ENCODE measurements around the gene CTDSPL. TPM values are rescaled to one million over a fixed set of nuclear protein-coding genes. Genes with fewer than 3 reads are reported as not detected.
"Not testable (repeated sequence)": the region's sequence is repeated elsewhere in the genome, so short reads cannot be mapped to it uniquely, and the experiment has no call there.

The CTDSPL gene, protein sequence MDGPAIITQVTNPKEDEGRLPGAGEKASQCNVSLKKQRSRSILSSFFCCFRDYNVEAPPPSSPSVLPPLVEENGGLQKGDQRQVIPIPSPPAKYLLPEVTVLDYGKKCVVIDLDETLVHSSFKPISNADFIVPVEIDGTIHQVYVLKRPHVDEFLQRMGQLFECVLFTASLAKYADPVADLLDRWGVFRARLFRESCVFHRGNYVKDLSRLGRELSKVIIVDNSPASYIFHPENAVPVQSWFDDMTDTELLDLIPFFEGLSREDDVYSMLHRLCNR
- polyA plus RNA-seq, result 10 to 100 TPM; 11.6 to 26.4 (median 14.5) TPM
- long read RNA-seq, donor 1, result 0 reads
- long read RNA-seq, donor 2, result 0 reads
- long read RNA-seq, donor 3, full-length matches to known transcripts, result 2 of 2 reads
- long read RNA-seq, donor 3, partial matches to known transcripts, result 0 of 2 reads
- long read RNA-seq, donor 3, other reads (novel, unspliced or antisense), result 0 of 2 reads
- long read RNA-seq, donor 4, result 0 reads
- long read RNA-seq, donor 5, full-length matches to known transcripts, result 1 of 1 reads
- long read RNA-seq, donor 5, partial matches to known transcripts, result 0 of 1 reads
- long read RNA-seq, donor 5, other reads (novel, unspliced or antisense), result 0 of 1 reads
- long read RNA-seq, donor 6, full-length matches to known transcripts, result 5 of 5 reads
- long read RNA-seq, donor 6, partial matches to known transcripts, result 0 of 5 reads
- long read RNA-seq, donor 6, other reads (novel, unspliced or antisense), result 0 of 5 reads
- long read RNA-seq, donor 7, result 0 reads
- long read RNA-seq, donor 8, full-length matches to known transcripts, result 1 of 1 reads
- long read RNA-seq, donor 8, partial matches to known transcripts, result 0 of 1 reads
- long read RNA-seq, donor 8, other reads (novel, unspliced or antisense), result 0 of 1 reads
- long read RNA-seq, donor 9, full-length matches to known transcripts, result 1 of 10 reads
- long read RNA-seq, donor 9, partial matches to known transcripts, result 9 of 10 reads
- long read RNA-seq, donor 9, other reads (novel, unspliced or antisense), result 0 of 10 reads
- long read RNA-seq, donor 10, full-length matches to known transcripts, result 8 of 14 reads
- long read RNA-seq, donor 10, partial matches to known transcripts, result 6 of 14 reads
- long read RNA-seq, donor 10, other reads (novel, unspliced or antisense), result 0 of 14 reads

DNA sequence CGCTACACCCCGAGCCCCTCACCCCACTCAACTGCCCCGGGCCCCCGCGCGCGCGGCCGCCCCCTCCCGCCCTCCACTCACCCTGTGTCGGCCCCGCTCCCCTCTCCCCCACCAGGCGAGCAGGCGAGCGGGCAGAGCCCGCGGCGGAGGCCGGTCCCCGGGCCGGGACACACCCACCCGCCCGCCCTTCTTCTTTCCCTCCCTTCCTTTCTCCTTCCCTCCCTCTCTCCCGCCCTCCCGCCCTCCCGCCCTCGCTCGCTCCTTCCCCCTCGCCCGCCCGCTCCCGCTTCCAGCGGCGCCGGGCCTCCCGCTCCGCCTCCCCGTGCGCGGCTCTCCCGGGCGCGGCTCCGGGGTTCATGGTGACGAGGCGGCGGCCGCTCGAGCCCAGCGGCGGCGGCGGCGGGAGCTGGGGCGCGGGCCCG lies at the start of gene CTDSPL:
Gene CTDSPL (plus strand): TSS at position 261 of the 422 bp plus-strand sequence. CDS start 320 bp downstream, outside the sequence.
- peak within 1 kb of the TSS; percentile 17 to 89 (median 86) for H3K27ac ChIP-seq (ENCODE audit: low read depth in 1 of 3, low read length in 2 of 3)
- H3K36me3 ChIP-seq (ENCODE audit: control insufficient read depth in 3 of 3, insufficient read depth in 2 of 3, low read depth in 1 of 3, low read length in 3 of 3), result peaks cover 0 to 9% (median 0%) of the 10 kb centered on the region in 3 donors
- peaks cover 0 to 27% (median 0%) of the 10 kb centered on the region in 3 donors for H3K4me1 ChIP-seq (ENCODE audit: control insufficient read depth in 3 of 3, insufficient read depth in 2 of 3, low read depth in 1 of 3, low read length in 2 of 3)
- FAIRE-seq, result no peak
- DNase-seq, result peak; percentile 71 to 75
- 0 to 1% (median 0%) methylated on average over 21 to 55 of the region's 57 CpGs for WGBS, 3 donors
- peaks cover 0 to 6% of the 10 kb centered on the region in 2 donors for H3K9me3 ChIP-seq (ENCODE audit: control insufficient read depth in 2 of 2, insufficient read depth in 1 of 2, low read depth in 1 of 2, low read length in 1 of 2)
- H3K4me3 ChIP-seq (ENCODE audit: low read depth in 1 of 3, low read length in 3 of 3), result peak within 1 kb of the TSS; percentile 66 to 80 (median 73)
- H3K27me3 ChIP-seq (ENCODE audit: control insufficient read depth in 3 of 3, insufficient read depth in 3 of 3, low read length in 3 of 3), result no peaks in the 10 kb centered on the region

DNA sequence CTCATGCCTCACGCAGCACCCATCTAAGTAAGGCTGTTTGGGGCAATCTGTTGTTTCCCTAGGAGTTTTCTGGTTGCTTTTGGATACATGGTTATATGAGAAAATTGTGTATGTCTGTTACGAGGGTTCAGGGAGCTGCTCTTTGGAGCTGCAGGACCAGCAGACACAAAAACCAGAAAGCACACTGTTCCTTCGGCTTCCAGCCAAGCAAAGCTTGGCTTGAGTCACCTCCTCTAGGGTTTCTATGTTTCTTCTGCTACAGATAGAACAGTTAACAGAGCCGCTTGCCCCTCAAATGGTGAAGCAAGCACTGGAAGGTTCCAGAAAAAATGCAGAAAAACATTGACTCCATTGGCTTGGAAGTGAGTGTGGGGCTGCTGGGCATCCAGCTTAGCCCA lies 49.2 kb upstream of the CTDSPL start:
- no peaks in the 10 kb centered on the region for H3K27me3 ChIP-seq (ENCODE audit: control insufficient read depth in 3 of 3, insufficient read depth in 3 of 3, low read length in 3 of 3)
- H3K27ac ChIP-seq (ENCODE audit: low read depth in 1 of 3, low read length in 2 of 3), result peak overlapping the region in 2 of 3 donors; percentile 11 to 25
- H3K4me1 ChIP-seq (ENCODE audit: control insufficient read depth in 3 of 3, insufficient read depth in 2 of 3, low read depth in 1 of 3, low read length in 2 of 3), result no peaks in the 10 kb centered on the region
- peaks cover 0 to 26% (median 0%) of the 10 kb centered on the region in 3 donors for H3K36me3 ChIP-seq (ENCODE audit: control insufficient read depth in 3 of 3, insufficient read depth in 2 of 3, low read depth in 1 of 3, low read length in 3 of 3)
- H3K9me3 ChIP-seq (ENCODE audit: control insufficient read depth in 2 of 2, insufficient read depth in 1 of 2, low read depth in 1 of 2, low read length in 1 of 2), result no peaks in the 10 kb centered on the region
- no peak for FAIRE-seq
- DNase-seq, result no peak
- WGBS, 3 donors, result 64 to 83% (median 74%) methylated on average over 4 of the region's 4 CpGs
- H3K4me3 ChIP-seq (ENCODE audit: low read depth in 1 of 3, low read length in 3 of 3), result no peak overlapping the region

DNA sequence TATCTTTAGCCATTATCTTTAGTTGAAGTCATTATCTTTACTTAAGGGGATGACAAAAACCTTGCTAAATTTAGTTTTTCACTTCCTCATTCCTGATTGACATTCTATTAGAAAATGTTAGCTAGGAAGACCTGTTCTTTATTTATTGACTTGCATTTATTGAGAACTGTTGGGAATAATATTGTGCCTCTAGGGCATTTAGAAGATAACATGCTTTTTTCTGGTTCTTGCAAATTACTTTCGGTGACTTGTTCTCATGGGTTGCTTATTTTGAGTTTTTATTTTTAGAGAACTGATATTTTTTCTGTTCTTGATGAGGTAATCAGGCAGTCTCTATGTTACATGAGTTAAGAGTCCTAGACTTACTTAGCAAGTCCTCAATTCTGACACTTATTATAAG lies 48.3 kb upstream of the CTDSPL start:
- H3K27me3 ChIP-seq (ENCODE audit: control insufficient read depth in 3 of 3, insufficient read depth in 3 of 3, low read length in 3 of 3), result no peaks in the 10 kb centered on the region
- 71 to 88% (median 86%) methylated on average over 1 of the region's 1 CpG for WGBS, 3 donors
- H3K27ac ChIP-seq (ENCODE audit: low read depth in 1 of 3, low read length in 2 of 3), result no peak overlapping the region
- H3K9me3 ChIP-seq (ENCODE audit: control insufficient read depth in 2 of 2, insufficient read depth in 1 of 2, low read depth in 1 of 2, low read length in 1 of 2), result no peaks in the 10 kb centered on the region
- H3K36me3 ChIP-seq (ENCODE audit: control insufficient read depth in 3 of 3, insufficient read depth in 2 of 3, low read depth in 1 of 3, low read length in 3 of 3), result peaks cover 0 to 18% (median 0%) of the 10 kb centered on the region in 3 donors
- peak; percentile 26 for FAIRE-seq
- H3K4me3 ChIP-seq (ENCODE audit: low read depth in 1 of 3, low read length in 3 of 3), result no peak overlapping the region
- DNase-seq, result no peak
- no peaks in the 10 kb centered on the region for H3K4me1 ChIP-seq (ENCODE audit: control insufficient read depth in 3 of 3, insufficient read depth in 2 of 3, low read depth in 1 of 3, low read length in 2 of 3)

DNA sequence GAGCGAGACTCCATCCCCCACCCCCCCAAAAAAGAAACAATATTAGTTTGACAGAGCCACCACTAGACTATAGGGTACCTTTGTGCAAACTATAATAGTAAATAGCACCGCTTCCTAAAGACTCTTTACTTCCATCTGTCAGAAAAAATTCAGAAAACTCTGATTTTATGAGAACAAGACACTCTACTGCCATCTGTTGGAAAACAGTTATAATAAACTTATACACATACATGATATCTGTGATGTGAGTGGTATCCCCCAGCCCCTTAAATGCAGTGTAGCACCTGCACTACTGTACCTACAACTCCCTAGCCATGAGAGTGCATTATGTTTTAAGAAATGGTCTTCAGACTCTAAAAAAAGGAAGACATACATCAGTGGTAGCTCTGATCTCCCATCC lies 47.1 kb upstream of the CTDSPL start:
- 74 to 89% (median 83%) methylated on average over 2 of the region's 2 CpGs for WGBS, 3 donors
- Histone ChIP-seq H3K4me1 (ENCODE audit: control insufficient read depth in 3 of 3, insufficient read depth in 2 of 3, low read depth in 1 of 3, low read length in 2 of 3) (no peaks in the 10 kb centered on the region), H3K27ac (ENCODE audit: low read depth in 1 of 3, low read length in 2 of 3) (no peak overlapping the region), H3K36me3 (ENCODE audit: control insufficient read depth in 3 of 3, insufficient read depth in 2 of 3, low read depth in 1 of 3, low read length in 3 of 3) (peaks cover 0 to 20% (median 0%) of the 10 kb centered on the region in 3 donors), H3K27me3 (ENCODE audit: control insufficient read depth in 3 of 3, insufficient read depth in 3 of 3, low read length in 3 of 3) (no peaks in the 10 kb centered on the region), H3K9me3 (ENCODE audit: control insufficient read depth in 2 of 2, insufficient read depth in 1 of 2, low read depth in 1 of 2, low read length in 1 of 2) (no peaks in the 10 kb centered on the region), H3K4me3 (ENCODE audit: low read depth in 1 of 3, low read length in 3 of 3) (no peak overlapping the region)
- DNase-seq (no peak), FAIRE-seq (no peak)

DNA sequence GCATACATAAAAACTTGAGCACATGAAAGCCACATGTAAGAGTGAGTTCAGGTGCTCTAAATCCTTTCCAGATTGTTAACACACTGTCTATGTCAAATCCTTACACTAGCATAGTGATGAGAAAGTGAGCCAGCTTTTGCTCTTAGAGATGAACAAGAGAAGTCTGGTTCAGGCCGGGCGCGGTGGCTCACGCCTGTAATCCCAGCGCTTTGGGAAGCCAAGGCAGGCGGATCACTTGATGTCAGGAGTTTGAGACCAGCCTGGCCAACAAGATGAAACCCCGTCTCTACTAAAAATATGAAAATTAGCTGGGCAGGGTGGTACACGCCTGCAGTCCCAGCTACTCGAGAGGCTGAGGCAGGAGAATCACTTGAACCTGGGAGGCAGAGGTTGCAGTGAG lies 46.5 kb upstream of the CTDSPL start:
- not testable (repeated sequence) for DNase-seq; H3K27ac ChIP-seq (ENCODE audit: low read depth in 1 of 3, low read length in 2 of 3); H3K27me3 ChIP-seq (ENCODE audit: control insufficient read depth in 3 of 3, insufficient read depth in 3 of 3, low read length in 3 of 3); H3K4me3 ChIP-seq (ENCODE audit: low read depth in 1 of 3, low read length in 3 of 3); H3K4me1 ChIP-seq (ENCODE audit: control insufficient read depth in 3 of 3, insufficient read depth in 2 of 3, low read depth in 1 of 3, low read length in 2 of 3); H3K9me3 ChIP-seq (ENCODE audit: control insufficient read depth in 2 of 2, insufficient read depth in 1 of 2, low read depth in 1 of 2, low read length in 1 of 2); FAIRE-seq
- H3K36me3 ChIP-seq (ENCODE audit: control insufficient read depth in 3 of 3, insufficient read depth in 2 of 3, low read depth in 1 of 3, low read length in 3 of 3), result peaks cover 0 to 17% (median 0%) of the 10 kb centered on the region in 3 donors
- WGBS, 3 donors, result 94 to 95% (median 95%) methylated on average over 9 of the region's 9 CpGs

DNA sequence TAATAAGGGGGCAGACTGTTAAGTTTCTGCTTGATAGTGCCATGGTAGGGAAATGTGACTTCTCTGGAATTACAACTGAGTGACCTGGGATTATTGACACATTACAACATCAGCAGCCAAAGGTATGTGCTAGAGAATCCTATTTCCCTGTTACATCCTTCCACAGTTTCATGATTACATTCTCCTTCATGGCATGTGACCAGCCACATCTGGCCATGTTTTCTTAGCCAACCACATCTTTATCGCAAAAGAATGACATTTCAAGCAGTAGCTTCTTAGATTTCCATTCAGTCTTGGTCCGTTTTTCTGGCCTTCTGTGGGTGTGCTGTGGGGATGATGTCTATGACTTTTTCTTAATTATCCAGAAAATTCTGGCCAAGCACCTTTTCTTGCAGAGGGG lies 45.4 kb upstream of the CTDSPL start:
- Histone ChIP-seq H3K27ac (ENCODE audit: low read depth in 1 of 3, low read length in 2 of 3) (no peak overlapping the region), H3K9me3 (ENCODE audit: control insufficient read depth in 2 of 2, insufficient read depth in 1 of 2, low read depth in 1 of 2, low read length in 1 of 2) (no peaks in the 10 kb centered on the region), H3K36me3 (ENCODE audit: control insufficient read depth in 3 of 3, insufficient read depth in 2 of 3, low read depth in 1 of 3, low read length in 3 of 3) (peaks cover 0 to 14% (median 0%) of the 10 kb centered on the region in 3 donors), H3K4me1 (ENCODE audit: control insufficient read depth in 3 of 3, insufficient read depth in 2 of 3, low read depth in 1 of 3, low read length in 2 of 3) (no peaks in the 10 kb centered on the region), H3K27me3 (ENCODE audit: control insufficient read depth in 3 of 3, insufficient read depth in 3 of 3, low read length in 3 of 3) (no peaks in the 10 kb centered on the region), H3K4me3 (ENCODE audit: low read depth in 1 of 3, low read length in 3 of 3) (no peak overlapping the region)
- FAIRE-seq, result no peak
- DNase-seq, result no peak
- 81 to 92% (median 92%) methylated on average over 2 of the region's 2 CpGs for WGBS, 3 donors

DNA sequence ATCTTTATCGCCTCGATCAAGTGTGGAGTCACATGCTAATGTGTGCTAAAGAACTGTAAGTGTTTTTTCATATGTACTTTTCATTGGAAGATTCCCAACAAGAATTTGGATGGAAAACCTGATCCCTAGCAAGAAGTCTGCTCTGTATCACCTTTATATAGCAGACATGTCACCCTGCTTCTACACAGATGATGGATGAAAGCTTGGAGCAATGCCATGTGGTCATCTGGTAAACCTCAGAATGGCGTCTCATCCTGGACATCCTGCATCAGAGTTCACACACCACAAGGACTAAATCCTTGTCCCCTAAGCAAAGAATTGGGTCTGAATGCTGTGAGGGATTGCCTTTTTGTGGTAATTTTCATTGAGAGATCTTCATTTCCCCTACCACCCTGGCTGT lies 42.1 kb upstream of the CTDSPL start:
- H3K36me3 ChIP-seq (ENCODE audit: control insufficient read depth in 3 of 3, insufficient read depth in 2 of 3, low read depth in 1 of 3, low read length in 3 of 3), result peaks cover 0 to 10% (median 0%) of the 10 kb centered on the region in 3 donors
- no peak for DNase-seq
- H3K4me1 ChIP-seq (ENCODE audit: control insufficient read depth in 3 of 3, insufficient read depth in 2 of 3, low read depth in 1 of 3, low read length in 2 of 3), result no peaks in the 10 kb centered on the region
- FAIRE-seq, result no peak
- no peak overlapping the region for H3K27ac ChIP-seq (ENCODE audit: low read depth in 1 of 3, low read length in 2 of 3)
- no peaks in the 10 kb centered on the region for H3K27me3 ChIP-seq (ENCODE audit: control insufficient read depth in 3 of 3, insufficient read depth in 3 of 3, low read length in 3 of 3)
- no peak overlapping the region for H3K4me3 ChIP-seq (ENCODE audit: low read depth in 1 of 3, low read length in 3 of 3)
- WGBS, 3 donors, result 74 to 97% (median 80%) methylated on average over 3 of the region's 3 CpGs
- no peaks in the 10 kb centered on the region for H3K9me3 ChIP-seq (ENCODE audit: control insufficient read depth in 2 of 2, insufficient read depth in 1 of 2, low read depth in 1 of 2, low read length in 1 of 2)

DNA sequence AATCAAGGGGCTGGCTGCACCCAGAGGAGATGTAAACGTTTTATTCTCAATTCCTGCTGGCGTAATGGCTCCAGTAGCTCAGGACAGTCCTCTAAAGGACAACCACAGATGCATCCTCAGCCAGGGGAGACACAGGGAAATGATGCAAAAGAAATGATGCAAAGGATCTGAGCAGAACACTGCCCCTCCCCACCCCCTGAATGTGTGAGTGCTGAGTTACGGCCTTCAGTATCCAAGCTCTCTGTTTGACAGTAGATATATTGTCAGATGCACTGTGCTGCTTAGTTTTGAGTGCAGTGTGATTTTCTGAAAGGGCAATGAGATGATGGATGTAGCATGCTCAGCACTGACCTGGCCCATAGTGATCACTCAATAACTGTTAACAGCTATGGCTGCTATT lies 41.4 kb upstream of the CTDSPL start:
- H3K27ac ChIP-seq (ENCODE audit: low read depth in 1 of 3, low read length in 2 of 3), result no peak overlapping the region
- WGBS, 3 donors, result 79 to 89% (median 84%) methylated on average over 3 of the region's 3 CpGs
- H3K36me3 ChIP-seq (ENCODE audit: control insufficient read depth in 3 of 3, insufficient read depth in 2 of 3, low read depth in 1 of 3, low read length in 3 of 3), result peaks cover 0 to 10% (median 0%) of the 10 kb centered on the region in 3 donors
- H3K27me3 ChIP-seq (ENCODE audit: control insufficient read depth in 3 of 3, insufficient read depth in 3 of 3, low read length in 3 of 3), result no peaks in the 10 kb centered on the region
- H3K9me3 ChIP-seq (ENCODE audit: control insufficient read depth in 2 of 2, insufficient read depth in 1 of 2, low read depth in 1 of 2, low read length in 1 of 2), result no peaks in the 10 kb centered on the region
- no peak overlapping the region for H3K4me3 ChIP-seq (ENCODE audit: low read depth in 1 of 3, low read length in 3 of 3)
- H3K4me1 ChIP-seq (ENCODE audit: control insufficient read depth in 3 of 3, insufficient read depth in 2 of 3, low read depth in 1 of 3, low read length in 2 of 3), result no peaks in the 10 kb centered on the region
- FAIRE-seq, result no peak
- DNase-seq, result no peak

Data from small intestine (tissue), 16 donors.